GM18502 (cell line): ENCODE data around the gene HMG20B.
"Not testable (repeated sequence)": the region's sequence is repeated elsewhere in the genome, so short reads cannot be mapped to it uniquely, and the experiment has no call there.

Experiments
- ATAC-seq: cut with Tn5 transposase; IDR thresholded peaks from one replicate; pipeline ENCODE4 v1.9.1; 2021; ENCODE audit warnings: mild to moderate bottlenecking; ENCODE audit not compliant: unreplicated experiment, poor library complexity

Gene HMG20B

GRCh38 chr19:3572855-3573161 is at the start of gene HMG20B:
HMG20B (plus strand) TSS chr19:3572944; CDS start chr19:3573310, 366 bp downstream.
- no peak for ATAC-seq

- ATAC-seq: no peak
These were observed 49.2 kb upstream of the HMG20B start for GRCh38 chr19:3523361-3524077.

GRCh38 chr19:3524078-3524842 is 48.5 kb upstream of the HMG20B start:
- no peak for ATAC-seq

- no peak for ATAC-seq
These were observed 47.8 kb upstream of the HMG20B start for GRCh38 chr19:3524904-3525451.

- ATAC-seq: no peak
These were observed 46.1 kb upstream of the HMG20B start for GRCh38 chr19:3526507-3527237.

GRCh38 chr19:3527238-3527910 is 45.4 kb upstream of the HMG20B start:
- ATAC-seq: no peak

- no peak for ATAC-seq
These were observed 44.7 kb upstream of the HMG20B start for GRCh38 chr19:3528080-3528479.

GRCh38 chr19:3528539-3529211 is 44.1 kb upstream of the HMG20B start:
- ATAC-seq: no peak

- not testable (repeated sequence) for ATAC-seq
These were observed 43.4 kb upstream of the HMG20B start for GRCh38 chr19:3529299-3529698.

GRCh38 chr19:3530389-3530788 is 42.4 kb upstream of the HMG20B start:
- no peak for ATAC-seq

- ATAC-seq: no peak
These were observed 41.0 kb upstream of the HMG20B start for GRCh38 chr19:3531716-3532115.

- no peak for ATAC-seq
These were observed 40.5 kb upstream of the HMG20B start for GRCh38 chr19:3532154-3532786.

- ATAC-seq: no peak
These were observed 39.7 kb upstream of the HMG20B start for GRCh38 chr19:3533033-3533432.

- no peak for ATAC-seq
These were observed 39.1 kb upstream of the HMG20B start for GRCh38 chr19:3533563-3534216.

GRCh38 chr19:3534375-3535234 is 38.1 kb upstream of the HMG20B start:
- ATAC-seq: no peak

- ATAC-seq: no peak
These were observed 37.6 kb upstream of the HMG20B start for GRCh38 chr19:3535235-3535535.

- no peak for ATAC-seq
These were observed 37.2 kb upstream of the HMG20B start for GRCh38 chr19:3535563-3535965.

- no peak for ATAC-seq
These were observed 36.8 kb upstream of the HMG20B start for GRCh38 chr19:3535981-3536380.
